Neural cell (in vitro differentiated cells): ENCODE results near the gene PBX3. TPM values are rescaled to one million over a fixed set of nuclear protein-coding genes. Genes with fewer than 3 reads are reported as not detected.

Experiments
- H2AFZ ChIP-seq: fragments of 200-600, 300-800 bp; sonication (generic), shearing (Covaris generic); 2 replicates; pipeline ENCODE4 v1.6.0; 2014; ENCODE audit warnings: low read depth, mild to moderate bottlenecking, antibody characterized with exemption, low read length, moderate library complexity
- H3F3A ChIP-seq: fragments of 200-600 bp; shearing (Covaris generic); 2 replicates; pipeline ENCODE4 v1.6.1; 2016; ENCODE audit warnings: mild to moderate bottlenecking, moderate library complexity, mixed read lengths, antibody characterized with exemption, low read length; ENCODE audit not compliant: insufficient read depth, poor library complexity, severe bottlenecking
- H3K27ac ChIP-seq: fragments of 200-600, 300-800 bp; sonication (generic), shearing (Covaris generic); 2 replicates; pipeline ENCODE4 v1.5.1; 2014; ENCODE audit warnings: mild to moderate bottlenecking, low read length, moderate library complexity
- H3K27me3 ChIP-seq: fragments of 300-800, 200-600 bp; sonication (generic), shearing (Covaris generic); 2 replicates; pipeline ENCODE4 v1.6.0; 2014; ENCODE audit warnings: mild to moderate bottlenecking, low read depth, low read length, moderate library complexity; ENCODE audit not compliant: insufficient read depth
- H3K36me3 ChIP-seq: fragments of 300-800, 200-600 bp; sonication (generic), shearing (Covaris generic); 2 replicates; pipeline ENCODE4 v1.5.1; 2014; ENCODE audit warnings: mild to moderate bottlenecking, antibody characterized with exemption, low read length, moderate library complexity; ENCODE audit not compliant: insufficient read depth
- H3K4me2 ChIP-seq: fragments of 300-800, 200-600 bp; sonication (generic), shearing (Covaris generic); 2 replicates; pipeline ENCODE4 v1.6.0; 2014; ENCODE audit warnings: mild to moderate bottlenecking, low read length
- H3K4me3 ChIP-seq: fragments of 300-800, 200-600 bp; sonication (generic), shearing (Covaris generic); 2 replicates; pipeline ENCODE4 v1.5.1; 2014; ENCODE audit warnings: mild to moderate bottlenecking, low read length, moderate library complexity
- H3K79me2 ChIP-seq: fragments of 200-600 bp; shearing (Covaris generic); replicated peaks from 2 replicates; pipeline ENCODE4 v1.6.0; 2014; ENCODE audit warnings: mild to moderate bottlenecking, low read length, moderate library complexity; ENCODE audit not compliant: insufficient read depth
- H3K9ac ChIP-seq: fragments of 300-800, 200-600 bp; sonication (generic), shearing (Covaris generic); 2 replicates; pipeline ENCODE4 v1.6.1; 2016; ENCODE audit warnings: mild to moderate bottlenecking, low read length, mixed read lengths
- H3K9me2 ChIP-seq: fragments of 200-600 bp; shearing (Covaris generic); 2 replicates; pipeline ENCODE4 v1.6.1; 2016; ENCODE audit warnings: mild to moderate bottlenecking, low read length, mixed read lengths; ENCODE audit not compliant: insufficient read depth
- H3K9me3 ChIP-seq: fragments of 200-600, 300-800 bp; sonication (generic), shearing (Covaris generic); 2 replicates; pipeline ENCODE4 v1.6.1; 2016; ENCODE audit warnings: mild to moderate bottlenecking, mixed run types, low read length, moderate library complexity, mixed read lengths
- H4K20me1 ChIP-seq: fragments of 200-600 bp; shearing (Covaris generic); 2 replicates; pipeline ENCODE4 v1.6.1; 2016; ENCODE audit warnings: mild to moderate bottlenecking, mixed run types; ENCODE audit not compliant: insufficient read depth
- EP300 ChIP-seq: fragments of 450-650 bp; conservative IDR thresholded peaks from 2 replicates; pipeline ENCODE4 v1.6.1; 2014; ENCODE audit warnings: antibody characterized with exemption, mild to moderate bottlenecking, moderate library complexity; ENCODE audit not compliant: poor library complexity, severe bottlenecking
- EZH2 ChIP-seq: fragments of 200-600, 300-800 bp; shearing (Covaris generic), sonication (generic); IDR thresholded peaks from 2 replicates; pipeline ENCODE4 v1.6.1; 2014; ENCODE audit warnings: antibody characterized with exemption, low read length, borderline replicate concordance, mild to moderate bottlenecking; ENCODE audit not compliant: insufficient read depth, poor library complexity, severe bottlenecking
- MXI1 ChIP-seq: fragments of 450-650 bp; conservative IDR thresholded peaks from 2 replicates; pipeline ENCODE4 v1.6.1; 2014; ENCODE audit warnings: antibody characterized with exemption, mild to moderate bottlenecking; ENCODE audit not compliant: poor library complexity, severe bottlenecking
- POLR2AphosphoS5 ChIP-seq: IDR thresholded peaks from 2 replicates; pipeline ENCODE4 v1.6.1; 2012
- RAD21 ChIP-seq: fragments of 450-650 bp; conservative IDR thresholded peaks from 2 replicates; pipeline ENCODE4 v1.6.1; 2014; ENCODE audit warnings: antibody characterized with exemption, mild to moderate bottlenecking, moderate library complexity
- SMC3 ChIP-seq: fragments of 450-650 bp; conservative IDR thresholded peaks from 2 replicates; pipeline ENCODE4 v1.6.1; 2014; ENCODE audit warnings: antibody characterized with exemption, mild to moderate bottlenecking, moderate library complexity; ENCODE audit not compliant: poor library complexity
- TAF1 ChIP-seq: IDR thresholded peaks from 2 replicates; pipeline ENCODE4 v1.6.1; 2012; ENCODE audit warnings: low read depth
- polyA plus RNA-seq: library from polyadenylated mRNA; depleted of rRNA; stranded (reverse); fragments of >200 nt; gene quantifications from 2 replicates; pipeline ENCODE4 v1.2.3, GENCODE V29; 2014
- TF ChIP-seq, protein P1 (sequence below): IDR thresholded peaks from 2 replicates; pipeline ENCODE4 v1.6.1; 2012; ENCODE audit warnings: borderline replicate concordance

PBX3 gene
- polyA plus RNA-seq, 1 donor from 2014 or later, result 398 TPM

DNA sequence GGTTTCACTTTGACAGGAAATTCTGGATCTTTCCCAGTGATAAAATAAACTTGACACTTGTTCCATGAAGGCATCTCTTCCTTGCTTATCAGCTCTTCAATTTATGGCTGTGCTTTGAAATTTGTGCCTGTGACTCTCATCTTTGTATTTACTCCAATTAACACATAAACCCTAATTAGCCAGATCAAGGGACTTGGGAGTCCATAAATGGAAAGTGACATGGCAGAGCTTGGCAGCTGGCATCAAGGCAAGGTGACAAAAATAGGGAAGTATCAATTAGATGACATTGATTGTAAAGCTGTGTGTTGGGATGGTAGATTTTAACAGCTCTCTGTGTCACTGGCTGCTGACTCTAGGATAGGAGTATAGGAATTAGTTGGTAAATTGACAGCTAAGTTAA is 133.9 kb downstream of the PBX3 start:
- no peaks in the 10 kb centered on the region for H3K9me3 ChIP-seq
- no peak overlapping the region for H2AFZ ChIP-seq
- H3F3A ChIP-seq, result peaks cover 24% of the 10 kb centered on the region
- no peak overlapping the region for H3K4me3 ChIP-seq
- peak overlapping the region; percentile 1 for H3K4me2 ChIP-seq
- H3K9me2 ChIP-seq, result no peaks in the 10 kb centered on the region
- no peaks in the 10 kb centered on the region for H4K20me1 ChIP-seq
- no peak for TF ChIP-seq EZH2
- no peak for TF ChIP-seq SMC3
- H3K27me3 ChIP-seq, result no peaks in the 10 kb centered on the region
- peaks cover 68% of the 10 kb centered on the region for H3K79me2 ChIP-seq
- peak overlapping the region; percentile 56 for H3K27ac ChIP-seq
- no peaks in the 10 kb centered on the region for H3K36me3 ChIP-seq
- H3K9ac ChIP-seq, result no peak overlapping the region

DNA sequence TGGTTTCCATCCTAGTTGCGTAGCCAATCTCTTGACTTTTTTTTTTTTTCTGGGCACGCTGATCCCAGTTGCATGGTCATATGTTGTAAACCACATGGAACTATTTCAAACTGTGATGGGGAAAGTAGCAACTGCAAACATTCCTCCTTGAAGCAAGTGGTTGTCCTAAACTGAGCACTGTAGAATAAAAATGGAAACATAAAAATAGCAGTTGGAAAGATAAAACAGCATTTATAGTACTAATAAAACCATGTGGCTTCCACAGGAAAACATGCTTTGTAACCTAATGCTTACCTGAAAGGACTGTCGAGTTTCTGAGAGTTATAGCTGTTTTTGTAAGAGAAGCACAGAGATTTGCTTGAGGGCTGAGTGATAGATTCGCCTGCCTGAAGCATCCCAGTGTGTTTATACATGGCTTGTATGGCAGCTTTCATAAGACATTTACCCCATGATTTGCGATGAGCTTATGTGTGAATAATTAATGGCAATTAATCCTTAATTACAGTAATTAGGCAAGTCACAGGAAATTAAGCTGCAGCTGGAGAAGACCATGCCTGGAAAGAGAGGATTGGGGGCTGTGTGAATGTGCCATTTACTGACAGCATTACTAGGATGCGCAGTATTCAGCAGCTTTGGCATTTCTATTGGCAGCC is 136.5 kb downstream of the PBX3 start:
- H3K9ac ChIP-seq, result peak overlapping the region; percentile 17
- no peak for TF ChIP-seq MXI1
- peak; percentile 20 for TF ChIP-seq POLR2AphosphoS5
- H3K79me2 ChIP-seq, result peaks cover 82% of the 10 kb centered on the region
- H3F3A ChIP-seq, result peaks cover 25% of the 10 kb centered on the region
- no peaks in the 10 kb centered on the region for H3K36me3 ChIP-seq
- H3K4me3 ChIP-seq, result no peak overlapping the region
- H3K9me3 ChIP-seq, result no peaks in the 10 kb centered on the region
- no peaks in the 10 kb centered on the region for H3K27me3 ChIP-seq
- peak overlapping the region; percentile 99 for H3K27ac ChIP-seq
- no peaks in the 10 kb centered on the region for H4K20me1 ChIP-seq
- peak overlapping the region; percentile 26 for H3K4me2 ChIP-seq
- H3K9me2 ChIP-seq, result no peaks in the 10 kb centered on the region
- no peak overlapping the region for H2AFZ ChIP-seq

DNA sequence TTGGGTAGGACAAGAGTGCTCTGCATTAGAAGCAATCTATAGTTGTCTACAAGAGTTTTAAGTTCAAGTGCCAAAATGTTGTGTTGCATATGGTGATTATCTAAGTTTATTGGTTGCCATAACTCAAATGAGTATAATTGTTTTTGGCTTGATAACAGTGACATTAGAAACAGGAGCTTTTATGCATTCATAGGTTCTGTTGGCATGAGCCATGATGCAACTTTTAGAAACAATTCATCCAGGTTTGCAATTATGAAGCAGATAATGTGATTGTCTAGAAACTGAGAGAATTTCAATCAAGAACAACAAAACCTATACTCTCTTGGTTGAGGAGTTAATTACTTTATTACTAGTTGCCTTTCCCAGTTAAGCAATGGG is 137.0 kb downstream of the PBX3 start:
- peak overlapping the region; percentile 99 for H3K27ac ChIP-seq
- H3K27me3 ChIP-seq, result no peaks in the 10 kb centered on the region
- peak overlapping the region; percentile 72 for H3K4me3 ChIP-seq
- H3K9me2 ChIP-seq, result no peaks in the 10 kb centered on the region
- H3K4me2 ChIP-seq, result peak overlapping the region; percentile 26
- TF ChIP-seq EZH2 (no peak), TAF1 (no peak), POLR2AphosphoS5 (no peak), SMC3 (no peak), RAD21 (no peak), MXI1 (no peak), EP300 (no peak)
- TF ChIP-seq, protein P1, sequence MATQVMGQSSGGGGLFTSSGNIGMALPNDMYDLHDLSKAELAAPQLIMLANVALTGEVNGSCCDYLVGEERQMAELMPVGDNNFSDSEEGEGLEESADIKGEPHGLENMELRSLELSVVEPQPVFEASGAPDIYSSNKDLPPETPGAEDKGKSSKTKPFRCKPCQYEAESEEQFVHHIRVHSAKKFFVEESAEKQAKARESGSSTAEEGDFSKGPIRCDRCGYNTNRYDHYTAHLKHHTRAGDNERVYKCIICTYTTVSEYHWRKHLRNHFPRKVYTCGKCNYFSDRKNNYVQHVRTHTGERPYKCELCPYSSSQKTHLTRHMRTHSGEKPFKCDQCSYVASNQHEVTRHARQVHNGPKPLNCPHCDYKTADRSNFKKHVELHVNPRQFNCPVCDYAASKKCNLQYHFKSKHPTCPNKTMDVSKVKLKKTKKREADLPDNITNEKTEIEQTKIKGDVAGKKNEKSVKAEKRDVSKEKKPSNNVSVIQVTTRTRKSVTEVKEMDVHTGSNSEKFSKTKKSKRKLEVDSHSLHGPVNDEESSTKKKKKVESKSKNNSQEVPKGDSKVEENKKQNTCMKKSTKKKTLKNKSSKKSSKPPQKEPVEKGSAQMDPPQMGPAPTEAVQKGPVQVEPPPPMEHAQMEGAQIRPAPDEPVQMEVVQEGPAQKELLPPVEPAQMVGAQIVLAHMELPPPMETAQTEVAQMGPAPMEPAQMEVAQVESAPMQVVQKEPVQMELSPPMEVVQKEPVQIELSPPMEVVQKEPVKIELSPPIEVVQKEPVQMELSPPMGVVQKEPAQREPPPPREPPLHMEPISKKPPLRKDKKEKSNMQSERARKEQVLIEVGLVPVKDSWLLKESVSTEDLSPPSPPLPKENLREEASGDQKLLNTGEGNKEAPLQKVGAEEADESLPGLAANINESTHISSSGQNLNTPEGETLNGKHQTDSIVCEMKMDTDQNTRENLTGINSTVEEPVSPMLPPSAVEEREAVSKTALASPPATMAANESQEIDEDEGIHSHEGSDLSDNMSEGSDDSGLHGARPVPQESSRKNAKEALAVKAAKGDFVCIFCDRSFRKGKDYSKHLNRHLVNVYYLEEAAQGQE, result no peak
- no peak overlapping the region for H2AFZ ChIP-seq
- H4K20me1 ChIP-seq, result no peaks in the 10 kb centered on the region
- H3F3A ChIP-seq, result peaks cover 28% of the 10 kb centered on the region
- peaks cover 84% of the 10 kb centered on the region for H3K79me2 ChIP-seq
- peak overlapping the region; percentile 17 for H3K9ac ChIP-seq
- H3K9me3 ChIP-seq, result no peaks in the 10 kb centered on the region
- H3K36me3 ChIP-seq, result no peaks in the 10 kb centered on the region
